AG09309 (cell line): Measurements from ENCODE around the gene PPFIA3.
A peak's percentile ranks its signal among the peaks of the same experiment; 100 is the strongest.
"Not testable (repeated sequence)": the region's sequence is repeated elsewhere in the genome, so short reads cannot be mapped to it uniquely, and the experiment has no call there.

Experiments
- DNase-seq: peaks from one replicate; pipeline ENCODE4 v3.0.0-alpha.2; 2010; ENCODE audit warnings: low read depth
- H3K4me3 ChIP-seq: 2 replicates; pipeline ENCODE4 v1.5.1; 2011; ENCODE audit warnings: mild to moderate bottlenecking, low read depth, low read length, moderate library complexity; ENCODE audit not compliant: control insufficient read depth
- TF ChIP-seq, protein P1 (sequence below): IDR thresholded peaks from 2 replicates; pipeline ENCODE4 v1.5.1; 2011; ENCODE audit warnings: mild to moderate bottlenecking, low read depth, low read length, inconsistent platforms; ENCODE audit not compliant: insufficient read depth, control insufficient read depth; ENCODE audit errors: missing control alignments

The PPFIA3 gene

DNA sequence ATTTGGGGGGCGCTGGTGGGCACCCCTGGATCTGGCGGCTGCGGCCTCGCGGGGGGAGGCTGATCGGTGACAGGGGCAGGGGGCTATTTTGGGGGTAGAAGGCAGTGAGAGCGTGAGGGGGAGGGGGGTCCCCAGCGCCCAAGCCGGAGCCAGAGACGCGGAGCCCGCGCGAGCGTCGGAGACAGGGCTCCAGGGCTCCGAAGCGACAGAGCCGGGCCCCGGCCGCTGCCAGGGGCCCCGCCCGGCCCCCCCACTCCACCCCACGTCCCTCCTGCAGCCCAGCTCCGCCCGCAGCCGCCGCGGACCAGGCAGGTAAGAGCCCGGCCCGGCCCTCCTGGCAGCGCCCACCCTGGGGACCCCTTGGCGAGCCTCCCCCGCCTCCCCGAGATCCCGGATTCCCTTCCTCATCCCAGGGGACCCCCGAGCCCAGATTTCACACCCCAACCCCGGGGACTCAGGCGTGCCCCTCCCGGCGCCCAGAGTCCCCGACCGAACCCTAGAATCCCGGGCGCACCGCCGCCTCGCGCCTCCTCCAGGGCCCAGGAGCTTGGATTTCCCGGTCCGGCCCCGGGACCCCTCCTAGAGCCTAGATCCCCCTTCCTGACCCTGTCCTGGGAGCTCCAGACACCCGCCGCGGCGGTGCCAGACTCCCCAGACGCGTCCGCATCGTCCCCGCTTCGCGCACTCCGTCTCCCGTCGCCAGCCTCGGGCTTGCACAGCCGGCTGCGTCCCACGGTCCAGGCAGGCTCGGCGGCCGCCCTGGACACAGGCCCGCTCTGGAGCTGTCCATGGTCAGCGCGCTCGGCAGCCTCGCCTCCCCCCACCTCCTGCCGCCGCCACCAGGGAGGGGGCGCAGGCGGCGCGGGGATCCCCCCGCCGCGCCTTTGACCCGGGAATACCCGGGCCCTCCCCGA is at the start of gene PPFIA3:
Gene PPFIA3 (plus strand): TSS at position 134 of the 914 bp plus-strand sequence. CDS start 8,330 bp downstream, outside the sequence.
- no peak for DNase-seq
- TF ChIP-seq, protein P1, sequence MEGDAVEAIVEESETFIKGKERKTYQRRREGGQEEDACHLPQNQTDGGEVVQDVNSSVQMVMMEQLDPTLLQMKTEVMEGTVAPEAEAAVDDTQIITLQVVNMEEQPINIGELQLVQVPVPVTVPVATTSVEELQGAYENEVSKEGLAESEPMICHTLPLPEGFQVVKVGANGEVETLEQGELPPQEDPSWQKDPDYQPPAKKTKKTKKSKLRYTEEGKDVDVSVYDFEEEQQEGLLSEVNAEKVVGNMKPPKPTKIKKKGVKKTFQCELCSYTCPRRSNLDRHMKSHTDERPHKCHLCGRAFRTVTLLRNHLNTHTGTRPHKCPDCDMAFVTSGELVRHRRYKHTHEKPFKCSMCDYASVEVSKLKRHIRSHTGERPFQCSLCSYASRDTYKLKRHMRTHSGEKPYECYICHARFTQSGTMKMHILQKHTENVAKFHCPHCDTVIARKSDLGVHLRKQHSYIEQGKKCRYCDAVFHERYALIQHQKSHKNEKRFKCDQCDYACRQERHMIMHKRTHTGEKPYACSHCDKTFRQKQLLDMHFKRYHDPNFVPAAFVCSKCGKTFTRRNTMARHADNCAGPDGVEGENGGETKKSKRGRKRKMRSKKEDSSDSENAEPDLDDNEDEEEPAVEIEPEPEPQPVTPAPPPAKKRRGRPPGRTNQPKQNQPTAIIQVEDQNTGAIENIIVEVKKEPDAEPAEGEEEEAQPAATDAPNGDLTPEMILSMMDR = no peak
- H3K4me3 ChIP-seq = peak within 1 kb of the TSS; percentile 67

DNA sequence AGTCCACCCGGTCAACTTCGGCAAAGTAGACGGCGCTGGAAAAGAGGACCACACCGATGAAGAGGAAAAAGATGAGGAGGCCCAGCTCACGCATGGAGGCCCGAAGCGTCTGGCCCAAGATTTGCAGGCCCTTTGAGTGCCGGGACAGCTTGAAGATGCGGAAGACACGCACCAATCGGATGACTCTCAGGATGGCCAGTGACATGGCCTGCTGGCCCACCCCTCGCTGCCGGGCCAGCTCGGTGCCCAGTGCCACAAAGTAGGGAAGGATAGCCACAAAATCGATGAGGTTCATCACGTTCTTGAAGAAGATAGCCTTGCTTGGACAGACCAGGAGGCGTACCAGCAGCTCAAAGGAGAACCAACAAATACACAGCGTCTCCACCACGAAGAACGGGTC is 48.9 kb upstream of the PPFIA3 start:
- no peak overlapping the region for H3K4me3 ChIP-seq
- TF ChIP-seq, protein P1 = no peak
- no peak for DNase-seq

DNA sequence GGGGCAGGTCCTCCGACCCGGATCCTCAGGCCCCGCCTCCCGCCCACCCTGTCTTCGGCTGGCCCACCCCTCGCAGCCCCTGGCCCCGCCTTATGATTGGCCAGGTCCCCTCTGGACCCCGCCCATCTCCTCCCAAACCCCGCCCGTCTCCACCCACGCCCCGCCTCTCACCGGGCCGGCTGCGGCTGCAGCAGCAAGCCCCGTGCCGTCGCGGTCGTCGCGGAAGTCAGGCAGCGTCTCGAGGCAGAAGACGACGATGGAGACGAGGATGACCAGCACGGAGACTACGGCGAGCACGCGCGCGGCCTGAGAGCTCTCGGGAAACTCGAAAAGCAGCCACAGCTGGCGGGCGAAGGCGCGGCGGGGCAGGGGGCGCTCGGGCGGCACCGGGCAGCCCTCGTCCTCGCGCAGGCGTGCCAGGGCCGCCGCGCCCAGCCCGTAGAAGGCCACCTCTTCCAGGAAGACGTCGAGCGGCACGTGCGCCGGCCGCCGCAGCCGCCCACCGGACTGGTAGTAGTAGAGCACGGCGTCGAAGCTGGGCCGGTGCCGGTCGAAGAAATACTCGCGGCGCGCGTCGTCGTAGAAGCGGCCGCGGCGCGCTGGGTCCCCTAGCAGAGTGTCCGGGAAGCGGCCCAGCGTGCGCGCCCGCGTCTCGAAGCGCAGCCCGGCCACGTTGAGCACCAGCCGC is 47.3 kb upstream of the PPFIA3 start:
- no peak overlapping the region for H3K4me3 ChIP-seq
- no peak for DNase-seq
- TF ChIP-seq, protein P1 = no peak

DNA sequence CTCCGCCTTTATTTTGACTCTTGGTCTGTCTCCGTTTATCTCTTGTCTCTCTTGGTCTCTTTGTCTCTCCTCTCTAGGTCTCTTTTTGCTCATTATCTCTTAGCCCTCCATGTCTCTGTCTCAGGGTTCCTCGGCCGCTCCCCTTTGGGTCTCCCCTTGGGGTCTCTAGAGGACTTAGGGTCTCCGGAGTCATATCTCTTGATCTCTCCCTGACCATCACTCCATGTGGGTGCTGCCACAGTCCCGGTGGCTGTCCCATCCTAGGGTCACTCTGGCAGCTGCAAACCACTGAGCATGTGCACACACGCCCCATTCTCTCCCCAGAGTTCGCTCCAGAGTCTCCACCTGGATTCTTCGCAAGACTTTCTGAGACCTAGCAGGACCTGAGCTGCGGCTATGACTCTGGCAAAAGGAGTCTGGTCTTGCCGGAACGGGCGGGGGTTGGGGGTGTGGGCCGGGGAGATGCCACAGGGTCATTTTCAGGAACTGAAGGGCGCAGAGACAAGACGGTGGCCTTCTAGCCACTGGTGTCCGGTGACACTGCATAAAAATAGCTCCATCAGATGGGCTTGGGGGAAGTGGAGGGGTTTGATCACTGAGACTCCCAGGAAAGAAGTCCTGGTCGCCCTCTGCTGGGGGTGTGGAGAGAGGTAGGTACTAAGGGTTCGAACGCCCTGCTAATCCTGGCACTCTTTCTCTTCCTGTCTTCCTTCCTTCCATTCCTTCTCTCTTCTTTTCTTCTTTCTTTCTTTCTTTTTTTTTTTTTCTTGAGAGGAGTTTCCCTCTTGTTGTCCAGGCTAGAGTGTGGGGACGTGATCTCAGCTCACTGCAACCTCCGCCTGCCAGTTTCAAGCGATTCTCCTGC is 45.6 kb upstream of the PPFIA3 start:
- TF ChIP-seq, protein P1 = peak; percentile 31
- H3K4me3 ChIP-seq = no peak overlapping the region
- DNase-seq = no peak

DNA sequence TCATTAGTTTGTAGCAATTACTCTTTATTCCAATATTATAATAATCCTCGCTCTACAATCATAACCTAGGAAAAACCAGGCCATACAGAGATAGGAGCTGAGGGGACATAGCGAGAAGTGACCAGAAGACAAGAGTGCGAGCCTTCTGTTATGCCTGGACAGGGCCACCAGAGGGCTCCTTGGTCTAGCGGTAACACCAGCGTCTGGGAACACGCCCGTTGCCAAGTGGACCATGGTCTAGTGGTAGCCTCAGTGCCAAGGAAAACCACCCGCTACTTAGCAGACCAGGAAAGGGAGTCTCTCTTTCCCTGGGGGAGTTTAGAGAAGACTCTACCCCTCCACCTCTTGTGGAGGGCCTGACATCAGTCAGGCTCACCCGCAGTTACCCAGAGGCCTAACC is 44.5 kb upstream of the PPFIA3 start:
- TF ChIP-seq, protein P1 = peak; percentile 62
- not testable (repeated sequence) for H3K4me3 ChIP-seq
- DNase-seq = peak; percentile 13

DNA sequence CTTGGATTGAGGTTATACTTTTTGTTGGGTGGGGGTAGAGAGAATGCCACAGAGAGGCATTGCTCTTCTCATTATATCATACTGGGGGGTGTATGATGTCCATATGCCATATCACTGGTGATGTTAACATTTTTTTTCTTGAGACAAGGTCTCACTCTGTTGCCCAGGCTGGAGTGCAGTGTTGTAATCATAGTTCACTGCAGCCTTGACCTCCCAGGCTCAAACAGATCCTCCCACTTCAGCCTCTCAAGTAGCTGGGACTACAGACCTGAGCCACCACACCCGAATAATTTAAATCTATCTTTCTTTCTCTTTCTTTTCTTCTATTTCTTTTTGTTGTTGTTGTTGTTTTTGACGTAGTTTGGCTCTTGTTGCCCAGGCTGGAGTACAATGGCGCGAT is 39.0 kb upstream of the PPFIA3 start:
- H3K4me3 ChIP-seq = no peak overlapping the region
- TF ChIP-seq, protein P1 = no peak
- DNase-seq = no peak
